Heart left ventricle (tissue), 13 donors: ENCODE measurements around the gene PCSK5.

Source experiments
- CTCF ChIP-seq, 12 donors: fragments of 200-600 bp; sonication (generic) in 4 of 12; IDR thresholded peaks; one replicate each; pipeline versions ENCODE4 v1.5.0 to v1.8.0; 2018 to 2022; ENCODE audit warnings: antibody characterized with exemption in 12 of 12, mild to moderate bottlenecking in 5 of 12
- POLR2A ChIP-seq, 2 donors: fragments of 450-650 bp; IDR thresholded peaks; one replicate each; pipeline ENCODE4 v1.6.1; 2017; ENCODE audit warnings: antibody characterized with exemption in 2 of 2, mild to moderate bottlenecking in 2 of 2, moderate library complexity in 2 of 2
- donor health status: ischemic (EF 13 %, LVEDD 7.1; RV severe dilation, severe dysfunction).
- donor health status: DM: no; HTN: yes; CAD: no.
- donor health status: DM: no; HTN: no; CAD: no.
- donor health status: ischemic (EF 25% LVEDD 6.9; RV normal size, moderate dysfunction).
- donor health status: ischemic (EF 25% LVEDD 5.7; RV mildly dilated, moderate dysfunction).
- donor health status: ischemic (EF 35%, LVEDD 5.7; RV mildly dilated, moderate dysfunction).
- donor health status: nonischemic (EF 11% LVEDD 7.7; RV severe dilation, severe dysfunction).
- donor health status: DM: yes; HTN: yes; CAD: no.
- donor health status: PGD.
- donor health status: ischemic (EF 29% LVEDD 5.4; RV normal size, mild dysfunction).
- donor health status: nonischemic (EF 23%, LVEDD 6.1; RV moderate dilation, normal function).

- TF ChIP-seq POLR2A (IDR thresholded peaks at IDR 0.05) (no peak), CTCF (IDR thresholded peaks at IDR 0.05) (no peak)
Observed at GRCh38 chr9:76027416-76027815, 136.9 kb downstream of the PCSK5 start.
